Smooth muscle cell (in vitro differentiated cells): ENCODE measurements around the gene FGF22. TPM values are rescaled to one million over a fixed set of nuclear protein-coding genes. Genes with fewer than 3 reads are reported as not detected.

Experiments used
- DNase-seq: peaks from one replicate; lab custom pipeline; 2025; ENCODE audit not compliant: unreplicated experiment; lab: John Stamatoyannopoulos, UW
- H2AFZ ChIP-seq: fragments of 200-600 bp; sonication (generic); 2 replicates; pipeline ENCODE4 v1.6.0; 2016; ENCODE audit warnings: antibody characterized with exemption, low read depth, mild to moderate bottlenecking
- H3F3A ChIP-seq: fragments of 200-600 bp; sonication (generic); 2 replicates; pipeline ENCODE4 v1.6.0; 2017; ENCODE audit warnings: antibody characterized with exemption, low read depth
- H3K27ac ChIP-seq: fragments of 200-600 bp; sonication (generic); 2 replicates; pipeline ENCODE4 v1.5.1; 2016; ENCODE audit warnings: low read depth, mild to moderate bottlenecking
- H3K27me3 ChIP-seq: fragments of 200-600 bp; sonication (generic); 2 replicates; pipeline ENCODE4 v1.6.1; 2016; ENCODE audit warnings: low read depth, mild to moderate bottlenecking
- H3K36me3 ChIP-seq: fragments of 200-600 bp; sonication (generic); 2 replicates; pipeline ENCODE4 v1.5.1; 2016; ENCODE audit warnings: low read depth
- H3K4me1 ChIP-seq: fragments of 200-600 bp; sonication (generic); 2 replicates; pipeline ENCODE4 v1.5.1; 2016; ENCODE audit warnings: low read depth
- H3K4me2 ChIP-seq: fragments of 200-600 bp; sonication (generic); 2 replicates; pipeline ENCODE4 v1.6.0; 2016; ENCODE audit warnings: mild to moderate bottlenecking
- H3K4me3 ChIP-seq: fragments of 200-600 bp; sonication (generic); 2 replicates; pipeline ENCODE4 v1.5.1; 2016; ENCODE audit warnings: mild to moderate bottlenecking
- H3K79me2 ChIP-seq: fragments of 200-600 bp; sonication (generic); 2 replicates; pipeline ENCODE4 v1.6.0; 2016; ENCODE audit warnings: low read depth, mild to moderate bottlenecking
- H3K9ac ChIP-seq: fragments of 200-600 bp; sonication (generic); 2 replicates; pipeline ENCODE4 v1.6.0; 2016; ENCODE audit warnings: low read depth
- H3K9me3 ChIP-seq: fragments of 200-600 bp; sonication (generic); replicated peaks from 2 replicates; pipeline ENCODE4 v1.5.1; 2016; ENCODE audit warnings: low read depth
- H4K20me1 ChIP-seq: fragments of 200-600 bp; sonication (generic); 2 replicates; pipeline ENCODE4 v1.6.0; 2016; ENCODE audit warnings: low read depth
- WGBS: methylation state at CpG from one replicate; pipeline ENCODE4 v1.1.7; 2016; ENCODE audit warnings: low lambda C conversion rate; 5-methylcytosine and 5-hydroxymethylcytosine counted together
- polyA plus RNA-seq: library from polyadenylated mRNA; unstranded; fragments of >200 nt; fragmentation: Nextera tagmentation; extraction: Ambion mirVana; gene quantifications from 2 replicates; pipeline ENCODE4 v1.2.1, GENCODE V29; 2016
- total RNA-seq: library from RNA; depleted of rRNA; stranded (reverse); fragments of >200 nt; gene quantifications from 2 replicates; pipeline ENCODE4 v1.2.3, GENCODE V29; 2014
- TF ChIP-seq, protein P1 (sequence below): fragments of 200-600 bp; sonication (generic); IDR thresholded peaks from 2 replicates; pipeline ENCODE4 v1.5.1; 2017; ENCODE audit warnings: borderline replicate concordance, mild to moderate bottlenecking, antibody characterized with exemption; ENCODE audit not compliant: insufficient read depth, poor library complexity, severe bottlenecking

Gene FGF22
- total and polyA plus RNA-seq, 2 experiments from 2014 or later = 0.18 TPM; not detected in 1

GRCh38 chr19:612941-613340 lies 26.7 kb upstream of the FGF22 start:
- H3K79me2 ChIP-seq = no peaks in the 10 kb centered on the region
- no peaks in the 10 kb centered on the region for H3K9me3 ChIP-seq
- H3K27ac ChIP-seq = no peak overlapping the region
- no peak for DNase-seq
- H3F3A ChIP-seq = no peaks in the 10 kb centered on the region
- no peaks in the 10 kb centered on the region for H3K36me3 ChIP-seq
- H3K9ac ChIP-seq = no peak overlapping the region
- no peaks in the 10 kb centered on the region for H3K27me3 ChIP-seq
- H2AFZ ChIP-seq = no peak overlapping the region
- H3K4me3 ChIP-seq = no peak overlapping the region
- no peak overlapping the region for H3K4me2 ChIP-seq
- 98% methylated on average over 33 of the region's 33 CpGs for WGBS
- H4K20me1 ChIP-seq = peaks cover 9% of the 10 kb centered on the region
- TF ChIP-seq, protein P1, sequence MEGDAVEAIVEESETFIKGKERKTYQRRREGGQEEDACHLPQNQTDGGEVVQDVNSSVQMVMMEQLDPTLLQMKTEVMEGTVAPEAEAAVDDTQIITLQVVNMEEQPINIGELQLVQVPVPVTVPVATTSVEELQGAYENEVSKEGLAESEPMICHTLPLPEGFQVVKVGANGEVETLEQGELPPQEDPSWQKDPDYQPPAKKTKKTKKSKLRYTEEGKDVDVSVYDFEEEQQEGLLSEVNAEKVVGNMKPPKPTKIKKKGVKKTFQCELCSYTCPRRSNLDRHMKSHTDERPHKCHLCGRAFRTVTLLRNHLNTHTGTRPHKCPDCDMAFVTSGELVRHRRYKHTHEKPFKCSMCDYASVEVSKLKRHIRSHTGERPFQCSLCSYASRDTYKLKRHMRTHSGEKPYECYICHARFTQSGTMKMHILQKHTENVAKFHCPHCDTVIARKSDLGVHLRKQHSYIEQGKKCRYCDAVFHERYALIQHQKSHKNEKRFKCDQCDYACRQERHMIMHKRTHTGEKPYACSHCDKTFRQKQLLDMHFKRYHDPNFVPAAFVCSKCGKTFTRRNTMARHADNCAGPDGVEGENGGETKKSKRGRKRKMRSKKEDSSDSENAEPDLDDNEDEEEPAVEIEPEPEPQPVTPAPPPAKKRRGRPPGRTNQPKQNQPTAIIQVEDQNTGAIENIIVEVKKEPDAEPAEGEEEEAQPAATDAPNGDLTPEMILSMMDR = no peak
- H3K4me1 ChIP-seq = no peaks in the 10 kb centered on the region

DNA sequence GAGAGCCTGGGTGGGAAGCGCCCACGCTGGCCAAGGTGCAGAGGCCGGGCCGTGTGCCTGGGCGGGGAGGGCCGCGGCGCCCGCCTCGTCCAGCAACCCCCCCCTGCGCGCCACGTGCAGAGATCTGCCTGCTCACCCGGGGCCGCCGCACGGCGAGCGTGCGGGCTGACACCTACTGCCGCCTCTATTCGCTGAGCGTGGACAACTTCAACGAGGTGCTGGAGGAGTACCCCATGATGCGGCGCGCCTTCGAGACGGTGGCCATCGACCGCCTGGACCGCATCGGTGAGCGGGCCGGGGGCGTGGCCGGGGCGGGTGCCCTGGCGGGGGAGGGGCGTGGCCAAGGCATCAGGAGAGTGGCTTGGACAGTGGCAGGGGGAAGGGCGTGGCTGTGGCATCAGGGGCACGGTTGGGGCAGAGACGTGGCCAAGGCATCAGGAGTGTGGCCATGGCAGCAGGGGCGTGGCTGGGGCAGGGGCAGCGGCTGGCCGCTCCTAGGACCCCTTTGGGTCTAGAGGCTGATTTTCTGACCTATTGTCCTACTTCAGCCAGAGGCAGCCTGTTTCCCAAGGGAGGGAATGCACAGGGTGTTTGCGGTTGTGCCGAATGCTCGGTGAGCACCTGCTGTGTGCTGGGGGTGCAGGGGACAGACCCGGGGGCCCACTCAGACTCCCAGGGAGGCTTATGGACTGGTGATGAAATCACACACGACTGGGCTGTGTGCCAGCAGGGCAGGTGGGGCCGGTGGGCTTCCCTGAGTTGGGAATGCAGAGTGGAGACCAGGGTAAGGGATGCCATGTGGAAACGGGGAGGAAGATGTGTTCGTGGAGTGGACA lies 25.7 kb upstream of the FGF22 start:
- DNase-seq = no peak
- no peak overlapping the region for H3K4me2 ChIP-seq
- TF ChIP-seq, protein P1 = no peak
- H3K36me3 ChIP-seq = no peaks in the 10 kb centered on the region
- peaks cover 9% of the 10 kb centered on the region for H4K20me1 ChIP-seq
- no peaks in the 10 kb centered on the region for H3K79me2 ChIP-seq
- H3K9me3 ChIP-seq = no peaks in the 10 kb centered on the region
- no peak overlapping the region for H3K27ac ChIP-seq
- no peaks in the 10 kb centered on the region for H3K27me3 ChIP-seq
- no peak overlapping the region for H3K9ac ChIP-seq
- 96% methylated on average over 35 of the region's 54 CpGs for WGBS
- H2AFZ ChIP-seq = no peak overlapping the region
- no peak overlapping the region for H3K4me3 ChIP-seq
- no peaks in the 10 kb centered on the region for H3F3A ChIP-seq
- no peaks in the 10 kb centered on the region for H3K4me1 ChIP-seq

DNA sequence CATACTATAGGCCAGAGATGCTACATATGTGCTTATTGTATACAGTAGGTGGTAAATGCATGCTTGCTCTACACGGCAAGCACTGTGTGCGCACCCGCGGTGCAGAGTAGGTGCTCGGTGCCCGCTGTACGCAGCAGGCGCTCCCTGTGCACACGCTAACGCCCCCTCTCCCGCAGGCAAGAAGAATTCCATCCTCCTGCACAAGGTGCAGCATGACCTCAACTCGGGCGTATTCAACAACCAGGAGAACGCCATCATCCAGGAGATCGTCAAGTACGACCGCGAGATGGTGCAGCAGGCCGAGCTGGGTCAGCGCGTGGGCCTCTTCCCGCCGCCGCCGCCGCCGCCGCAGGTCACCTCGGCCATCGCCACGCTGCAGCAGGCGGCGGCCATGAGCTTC lies 24.1 kb upstream of the FGF22 start:
- Histone ChIP-seq H4K20me1 (peaks cover 8% of the 10 kb centered on the region), H3K27ac (no peak overlapping the region), H3K9ac (no peak overlapping the region), H3K9me3 (no peaks in the 10 kb centered on the region), H3K79me2 (no peaks in the 10 kb centered on the region), H3K27me3 (no peaks in the 10 kb centered on the region), H3K36me3 (no peaks in the 10 kb centered on the region), H3F3A (no peaks in the 10 kb centered on the region), H3K4me3 (no peak overlapping the region), H3K4me1 (no peaks in the 10 kb centered on the region), H3K4me2 (no peak overlapping the region), H2AFZ (no peak overlapping the region)
- WGBS = over 99% methylated on average over 20 of the region's 33 CpGs
- no peak for DNase-seq
- TF ChIP-seq, protein P1 = no peak
